ENCODE results near the gene BAG5. TPM values are rescaled to one million over a fixed set of nuclear protein-coding genes. Genes with fewer than 3 reads are reported as not detected.

The BAG5 gene
- total RNA-seq, 1 experiment from 2014 or later: 22.5 TPM

DNA sequence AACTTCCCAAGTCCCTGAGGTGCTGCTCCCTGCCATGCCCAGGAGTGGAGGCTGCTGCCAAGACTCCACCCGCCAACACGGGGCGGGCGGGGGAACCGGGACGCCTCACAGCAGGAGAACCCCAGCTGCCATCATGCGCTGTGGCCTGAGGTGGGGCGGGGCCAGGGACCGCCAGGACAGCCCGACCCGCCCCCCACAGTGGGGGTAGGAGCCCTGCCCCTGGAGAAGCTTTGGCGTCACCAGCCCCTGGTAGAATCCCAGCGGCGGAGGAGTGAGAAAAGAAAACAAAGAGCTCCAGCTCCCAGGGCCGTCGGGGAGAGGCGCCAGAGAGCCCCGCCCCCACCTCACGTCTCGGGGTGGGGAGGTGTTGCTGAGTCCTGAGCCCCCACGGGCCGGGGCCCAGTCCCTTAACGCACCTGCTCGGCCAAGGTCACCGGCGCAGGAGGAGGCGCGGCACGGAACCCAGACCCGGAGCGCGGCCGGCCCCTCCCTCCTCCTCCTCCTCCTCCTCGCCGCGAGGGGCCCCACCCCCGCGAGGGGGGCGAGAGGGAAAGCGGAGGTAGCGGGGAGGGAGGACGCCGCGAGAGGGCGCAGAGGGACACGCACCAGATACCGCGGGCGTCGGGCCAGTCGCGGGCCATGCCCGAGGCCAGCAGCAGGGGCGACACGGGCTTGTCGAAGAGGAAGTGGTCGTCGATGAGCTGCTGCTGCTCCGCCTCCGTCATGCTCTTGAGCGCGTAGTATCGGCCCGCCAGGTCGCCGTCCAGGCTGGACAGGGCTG, 41.6 kb downstream of the BAG5 start:
- Histone ChIP-seq H3K27me3 (ENCODE audit: control insufficient read depth, insufficient read depth, low read length) (no peaks in the 10 kb centered on the region), H3K4me3 (ENCODE audit: low read depth in 2 of 2, low read length in 2 of 2) (peak overlapping the region; percentile 48 to 50), H3K4me1 (ENCODE audit: control insufficient read depth, insufficient read depth, low read length) (peaks cover 50% of the 10 kb centered on the region), H3K27ac (ENCODE audit: low read length) (peak overlapping the region; percentile 80; the same call in 1 of the 2 replicates), H3K9me3 (ENCODE audit: control insufficient read depth, insufficient read depth, low read depth, low read length) (no peaks in the 10 kb centered on the region), H3K36me3 (ENCODE audit: control insufficient read depth, insufficient read depth, low read length) (no peaks in the 10 kb centered on the region; the same call in 1 of the 2 replicates)
- no TSS peak for BruUV-seq (replicated peaks)
- ATAC-seq (peak; percentile 24), DNase-seq (ENCODE audit: low read depth, low spot score) (no peak)
- intact Hi-C loops (cut with micrococcal nuclease; ENCODE audit: unreplicated experiment): no loop called here
- POLR2A ChIA-PET: interaction anchor here (0.7 kb wide), 1 partner anchor 37 kb away, joined by 3 read pairs; no protein-coding TSS in a partner anchor
- in situ Hi-C loops (cut with HindIII; ENCODE audit: low pct_unique_long_range_greater_than_20kb, low sequenced_read_pairs): no loop called here
- CTCF ChIA-PET: interaction anchor here (0.5 to 1.4 kb wide), 2 partner anchors 26 to 98 kb away, joined by 3 to 4 read pairs; no protein-coding TSS in a partner anchor
- TF ChIP-seq TCF7L2 (IDR thresholded peaks at IDR 0.05; ENCODE audit: low read depth, low read length) (no peak), POLR2AphosphoS5 (IDR thresholded peaks at IDR 0.05; ENCODE audit: low read depth, low read length) (peak; percentile 60), REST (IDR thresholded peaks at IDR 0.05; ENCODE audit: insufficient read depth in 1 of 2, low read depth in 2 of 2, low read length in 1 of 2) (no peak), CTCF (IDR thresholded peaks at IDR 0.05) (peak; percentile 79), SIN3A (IDR thresholded peaks at IDR 0.05; ENCODE audit: borderline replicate concordance, insufficient read depth, low read depth, low read length) (peak; percentile 37; the same call in 1 of the 2 replicates)

DNA sequence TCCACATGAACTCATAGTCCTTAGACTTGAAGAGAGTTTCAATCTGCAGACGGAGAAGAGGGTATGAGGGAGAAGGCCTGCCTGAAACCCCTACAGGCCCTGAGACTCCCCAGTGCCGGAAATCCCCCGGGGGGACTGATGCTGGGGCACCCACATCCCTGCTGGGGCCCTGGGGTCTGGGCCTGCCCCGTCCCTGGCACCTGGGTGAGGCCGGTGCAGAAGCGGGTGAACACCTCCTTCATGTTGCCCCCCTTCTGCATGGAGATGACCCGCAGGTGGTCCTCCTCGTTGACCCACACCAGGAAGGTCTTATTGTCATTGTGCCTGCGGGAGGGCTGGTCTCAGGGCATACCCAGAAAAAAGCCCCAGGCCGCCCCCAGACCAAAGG, 42.2 kb downstream of the BAG5 start:
- in situ Hi-C loops (cut with HindIII; ENCODE audit: low pct_unique_long_range_greater_than_20kb, low sequenced_read_pairs) (no loop called here), intact Hi-C loops (cut with micrococcal nuclease; ENCODE audit: unreplicated experiment) (no loop called here)
- no peak for TF ChIP-seq REST (IDR thresholded peaks at IDR 0.05; ENCODE audit: insufficient read depth in 1 of 2, low read depth in 2 of 2, low read length in 1 of 2)
- no peak for TF ChIP-seq POLR2AphosphoS5 (IDR thresholded peaks at IDR 0.05; ENCODE audit: low read depth, low read length)
- no peak for TF ChIP-seq CTCF (IDR thresholded peaks at IDR 0.05)
- TF ChIP-seq SIN3A (IDR thresholded peaks at IDR 0.05; ENCODE audit: borderline replicate concordance, insufficient read depth, low read depth, low read length): no peak
- no peak for TF ChIP-seq TCF7L2 (IDR thresholded peaks at IDR 0.05; ENCODE audit: low read depth, low read length)
- peaks cover 47% of the 10 kb centered on the region for H3K4me1 ChIP-seq (ENCODE audit: control insufficient read depth, insufficient read depth, low read length)
- peak overlapping the region; percentile 48 to 50 for H3K4me3 ChIP-seq (ENCODE audit: low read depth in 2 of 2, low read length in 2 of 2)
- H3K27ac ChIP-seq (ENCODE audit: low read length): peak overlapping the region; percentile 80; the same call in 1 of the 2 replicates
- H3K9me3 ChIP-seq (ENCODE audit: control insufficient read depth, insufficient read depth, low read depth, low read length): no peaks in the 10 kb centered on the region
- no peak for DNase-seq (ENCODE audit: low read depth, low spot score)
- ATAC-seq: no peak
- no peaks in the 10 kb centered on the region; the same call in 1 of the 2 replicates for H3K36me3 ChIP-seq (ENCODE audit: control insufficient read depth, insufficient read depth, low read length)
- POLR2A ChIA-PET: no interaction called here
- H3K27me3 ChIP-seq (ENCODE audit: control insufficient read depth, insufficient read depth, low read length): no peaks in the 10 kb centered on the region
- no TSS peak for BruUV-seq (replicated peaks)
- CTCF ChIA-PET: interaction anchor here (1.4 kb wide), 1 partner anchor 27 kb away, joined by 3 read pairs; no protein-coding TSS in a partner anchor
